ENCODE data around the gene DNAI1. TPM values are rescaled to one million over a fixed set of nuclear protein-coding genes. Genes with fewer than 3 reads are reported as not detected.

The DNAI1 gene
- total and polyA plus RNA-seq, 2 of the 13 experiments (the other 11 are each of a cell fraction or from before 2014, with no cell fraction given) = not detected

DNA sequence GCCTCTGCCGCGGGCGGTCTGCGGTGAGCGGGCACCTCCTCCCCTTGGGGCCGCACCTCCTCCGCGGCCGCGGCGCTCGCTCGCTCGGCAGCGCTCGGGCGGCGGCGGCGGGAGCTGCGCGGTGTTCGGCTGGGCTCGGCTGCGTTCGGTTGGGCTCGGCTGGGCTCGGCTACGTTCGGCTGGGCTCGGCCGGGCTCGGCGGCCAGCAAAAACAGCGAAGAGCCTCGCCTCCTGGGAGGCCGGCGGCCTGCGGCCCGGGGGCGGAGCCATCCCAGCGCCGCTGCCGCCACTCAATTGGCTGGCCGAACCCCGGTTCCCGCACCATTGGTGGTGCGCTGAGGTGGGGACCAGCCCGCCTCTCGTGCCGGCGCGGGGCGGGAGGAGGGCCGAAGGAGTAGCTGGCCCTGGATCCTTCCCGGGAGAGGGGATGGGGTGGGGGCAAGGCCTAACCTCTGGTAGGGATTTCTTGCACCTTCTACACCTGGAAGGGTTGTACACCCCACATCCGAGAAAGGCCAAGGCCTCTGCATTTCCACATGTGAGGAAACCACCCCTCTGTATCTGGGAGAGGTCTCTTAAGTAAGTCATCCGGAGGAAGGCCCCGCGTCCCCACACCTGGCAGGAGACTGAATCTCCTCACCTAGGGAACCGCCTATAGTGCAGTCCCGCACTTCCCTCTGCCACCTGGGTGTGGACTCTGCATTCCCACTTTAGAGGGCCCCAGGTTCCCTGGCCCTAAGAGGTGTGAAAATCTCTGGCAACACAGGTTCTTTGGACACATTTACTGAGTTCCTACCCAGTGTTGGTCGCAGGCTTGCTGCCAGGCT lies 64.6 kb downstream of the DNAI1 start, which contains the start of gene ENHO (continued):
- peak; percentile 66 for TF ChIP-seq CCDC6 (CRISPR knock-in tag; IDR thresholded peaks at IDR 0.05)
- TF ChIP-seq SP2 (CRISPR knock-in tag; IDR thresholded peaks at IDR 0.05) = peak; percentile 73
- peak; percentile 58 for TF ChIP-seq HNRNPLL (IDR thresholded peaks at IDR 0.05; ENCODE audit: low read depth, low read length, poor library complexity, severe bottlenecking)
- TF ChIP-seq, protein P1, sequence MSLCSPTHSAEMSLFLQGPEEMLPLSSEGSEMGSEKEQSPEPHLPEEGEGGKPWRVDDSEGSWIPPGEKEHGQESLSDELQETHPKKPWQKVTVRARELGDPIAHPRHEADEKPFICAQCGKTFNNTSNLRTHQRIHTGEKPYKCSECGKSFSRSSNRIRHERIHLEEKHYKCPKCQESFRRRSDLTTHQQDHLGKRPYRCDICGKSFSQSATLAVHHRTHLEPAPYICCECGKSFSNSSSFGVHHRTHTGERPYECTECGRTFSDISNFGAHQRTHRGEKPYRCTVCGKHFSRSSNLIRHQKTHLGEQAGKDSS (CRISPR knock-in tag; IDR thresholded peaks at IDR 0.05; ENCODE audit: borderline replicate concordance, low read depth) = 0 out of 2 replicates have a peak, but pooled peaks have one; percentile 52
- peak; percentile 84 for TF ChIP-seq BCL6 (CRISPR knock-in tag; IDR thresholded peaks at IDR 0.05)
- TF ChIP-seq CBX2 (IDR thresholded peaks at IDR 0.05; ENCODE audit: low read depth, low read length) = no peak
- TF ChIP-seq CBX2 (CRISPR knock-in tag; IDR thresholded peaks at IDR 0.05; ENCODE audit: low read depth) = 0 out of 2 replicates have a peak, but pooled peaks have one; percentile 57
- 0 out of 2 replicates have a peak, but pooled peaks have one; percentile 42 for TF ChIP-seq ZNF431 (CRISPR knock-in tag; IDR thresholded peaks at IDR 0.05; ENCODE audit: borderline replicate concordance, low read depth)
- TF ChIP-seq ZMAT3 (CRISPR knock-in tag; conservative IDR thresholded peaks at IDR 0.05) = 0 out of 2 replicates have a peak, but pooled peaks have one; percentile 44
- peak; percentile 55; the same call in 1 of the 2 replicates for TF ChIP-seq ZNF563 (CRISPR knock-in tag; IDR thresholded peaks at IDR 0.05)
- TF ChIP-seq ZNF441 (CRISPR knock-in tag; IDR thresholded peaks at IDR 0.05; ENCODE audit: borderline replicate concordance) = peak; percentile 53; the same call in 1 of the 2 replicates
- TF ChIP-seq ZNF263 (CRISPR knock-in tag; IDR thresholded peaks at IDR 0.05) = peak; percentile 31; the same call in 1 of the 2 replicates
- peak; percentile 49; the same call in 1 of the 2 replicates for TF ChIP-seq ERF (CRISPR knock-in tag; IDR thresholded peaks at IDR 0.05)
- TF ChIP-seq ZFX (CRISPR knock-in tag; IDR thresholded peaks at IDR 0.05; ENCODE audit: low read depth) = peak; percentile 44; the same call in 1 of the 2 replicates
- TF ChIP-seq ZNF253 (CRISPR knock-in tag; IDR thresholded peaks at IDR 0.05; ENCODE audit: borderline replicate concordance) = peak; percentile 37; the same call in 1 of the 2 replicates
- TF ChIP-seq, protein P2, sequence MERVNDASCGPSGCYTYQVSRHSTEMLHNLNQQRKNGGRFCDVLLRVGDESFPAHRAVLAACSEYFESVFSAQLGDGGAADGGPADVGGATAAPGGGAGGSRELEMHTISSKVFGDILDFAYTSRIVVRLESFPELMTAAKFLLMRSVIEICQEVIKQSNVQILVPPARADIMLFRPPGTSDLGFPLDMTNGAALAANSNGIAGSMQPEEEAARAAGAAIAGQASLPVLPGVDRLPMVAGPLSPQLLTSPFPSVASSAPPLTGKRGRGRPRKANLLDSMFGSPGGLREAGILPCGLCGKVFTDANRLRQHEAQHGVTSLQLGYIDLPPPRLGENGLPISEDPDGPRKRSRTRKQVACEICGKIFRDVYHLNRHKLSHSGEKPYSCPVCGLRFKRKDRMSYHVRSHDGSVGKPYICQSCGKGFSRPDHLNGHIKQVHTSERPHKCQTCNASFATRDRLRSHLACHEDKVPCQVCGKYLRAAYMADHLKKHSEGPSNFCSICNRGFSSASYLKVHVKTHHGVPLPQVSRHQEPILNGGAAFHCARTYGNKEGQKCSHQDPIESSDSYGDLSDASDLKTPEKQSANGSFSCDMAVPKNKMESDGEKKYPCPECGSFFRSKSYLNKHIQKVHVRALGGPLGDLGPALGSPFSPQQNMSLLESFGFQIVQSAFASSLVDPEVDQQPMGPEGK (CRISPR knock-in tag; IDR thresholded peaks at IDR 0.05) = peak; percentile 10; the same call in 1 of the 2 replicates
- no peak for TF ChIP-seq ZNF782 (CRISPR knock-in tag; IDR thresholded peaks at IDR 0.05; ENCODE audit: borderline replicate concordance)
- no peak for TF ChIP-seq XBP1 (CRISPR knock-in tag; IDR thresholded peaks at IDR 0.05)
- peak; percentile 75; the same call in 1 of the 2 replicates for TF ChIP-seq ZSCAN31 (CRISPR knock-in tag; IDR thresholded peaks at IDR 0.05; ENCODE audit: low read depth)
- TF ChIP-seq ZNF556 (CRISPR knock-in tag; IDR thresholded peaks at IDR 0.05; ENCODE audit: borderline replicate concordance) = peak; percentile 43; the same call in 1 of the 2 replicates

Data from HepG2 (cell line).